ENCODE data around the gene EEPD1. TPM values are rescaled to one million over a fixed set of nuclear protein-coding genes. Genes with fewer than 3 reads are reported as not detected.

The EEPD1 gene
- total RNA-seq, 2 experiments from 2014 or later: 2.6 TPM

DNA sequence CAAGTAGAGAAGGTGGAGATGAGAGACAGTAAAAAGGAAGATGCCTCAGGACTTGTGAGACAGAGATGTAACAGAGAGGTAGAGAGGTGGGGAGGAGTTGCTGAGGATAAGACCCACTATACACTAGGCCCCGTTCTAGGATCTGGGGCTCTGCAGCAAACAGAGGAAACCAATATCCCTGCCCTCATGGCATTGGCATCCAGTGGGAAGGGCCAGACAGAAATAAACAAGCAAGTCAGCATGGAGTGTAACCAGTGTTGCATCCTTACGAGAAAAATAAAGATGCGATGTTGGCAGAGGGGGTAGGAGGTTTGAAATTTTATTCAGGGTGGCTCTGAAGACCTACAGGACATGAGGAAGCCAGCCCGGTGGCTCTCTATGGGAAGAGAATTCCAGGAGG, 22.0 kb upstream of the EEPD1 start:
- ChIA-PET POLR2A (no interaction called here), CTCF (no interaction called here)
- Mint-ChIP-seq H3K27ac (no peak overlapping the region), H3K9me3 (ENCODE audit: insufficient read depth) (no peaks in the 10 kb centered on the region), H3K27me3 (ENCODE audit: low read depth) (no peaks in the 10 kb centered on the region), H3K36me3 (ENCODE audit: low read depth) (no peaks in the 10 kb centered on the region), H3K4me1 (ENCODE audit: low read depth) (no peaks in the 10 kb centered on the region), H3K4me3 (no peak overlapping the region)
- DNase-seq: no peak
- ATAC-seq: no peak

DNA sequence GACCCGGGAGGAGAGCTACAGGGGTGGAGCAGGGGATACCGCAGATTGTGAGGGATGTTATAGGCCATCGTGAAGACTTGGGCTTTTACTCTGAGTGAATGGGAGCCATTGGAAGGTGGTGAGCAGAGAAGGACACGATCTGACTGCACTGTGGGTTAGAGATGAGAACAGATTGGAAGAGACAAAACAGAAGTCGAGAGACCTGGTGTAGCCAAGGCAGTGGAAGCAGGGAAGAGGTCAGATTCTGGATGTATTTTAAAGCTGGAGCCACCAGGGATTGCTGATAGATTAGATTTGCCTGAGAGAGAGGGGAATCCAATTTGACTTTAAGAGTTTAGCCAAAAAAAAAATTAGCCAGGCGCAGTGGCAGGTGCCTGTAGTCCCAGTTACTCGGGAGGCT, 21.6 kb upstream of the EEPD1 start:
- CTCF ChIA-PET: no interaction called here
- H3K4me1 Mint-ChIP-seq (ENCODE audit: low read depth): no peaks in the 10 kb centered on the region
- DNase-seq (no peak), ATAC-seq (no peak)
- POLR2A ChIA-PET: no interaction called here
- H3K4me3 Mint-ChIP-seq: no peak overlapping the region
- no peaks in the 10 kb centered on the region for H3K27me3 Mint-ChIP-seq (ENCODE audit: low read depth)
- H3K9me3 Mint-ChIP-seq (ENCODE audit: insufficient read depth): no peaks in the 10 kb centered on the region
- no peak overlapping the region for H3K27ac Mint-ChIP-seq
- no peaks in the 10 kb centered on the region for H3K36me3 Mint-ChIP-seq (ENCODE audit: low read depth)

GRCh38 chr7:36132012-36132411, 21.0 kb upstream of the EEPD1 start:
- Mint-ChIP-seq H3K36me3 (ENCODE audit: low read depth) (no peaks in the 10 kb centered on the region), H3K27ac (no peak overlapping the region), H3K27me3 (ENCODE audit: low read depth) (no peaks in the 10 kb centered on the region), H3K4me1 (ENCODE audit: low read depth) (no peaks in the 10 kb centered on the region), H3K9me3 (ENCODE audit: insufficient read depth) (no peaks in the 10 kb centered on the region), H3K4me3 (no peak overlapping the region)
- ChIA-PET CTCF (no interaction called here), POLR2A (no interaction called here)
- ATAC-seq: no peak
- no peak for DNase-seq

GRCh38 chr7:36135700-36136099, 17.4 kb upstream of the EEPD1 start:
- H3K9me3 Mint-ChIP-seq (ENCODE audit: insufficient read depth): no peaks in the 10 kb centered on the region
- H3K4me1 Mint-ChIP-seq (ENCODE audit: low read depth): no peaks in the 10 kb centered on the region
- ATAC-seq (no peak), DNase-seq (no peak)
- ChIA-PET CTCF (no interaction called here), POLR2A (no interaction called here)
- H3K27me3 Mint-ChIP-seq (ENCODE audit: low read depth): peaks cover 4% of the 10 kb centered on the region
- H3K36me3 Mint-ChIP-seq (ENCODE audit: low read depth): no peaks in the 10 kb centered on the region
- no peak overlapping the region for H3K27ac Mint-ChIP-seq
- no peak overlapping the region for H3K4me3 Mint-ChIP-seq

- DNase-seq (no peak), ATAC-seq (no peak)
- Mint-ChIP-seq H3K27ac (no peak overlapping the region), H3K36me3 (ENCODE audit: low read depth) (no peaks in the 10 kb centered on the region), H3K4me3 (no peak overlapping the region), H3K9me3 (ENCODE audit: insufficient read depth) (no peaks in the 10 kb centered on the region), H3K27me3 (ENCODE audit: low read depth) (peaks cover 4% of the 10 kb centered on the region), H3K4me1 (ENCODE audit: low read depth) (no peaks in the 10 kb centered on the region)
- ChIA-PET POLR2A (no interaction called here), CTCF (no interaction called here)
Observed at GRCh38 chr7:36137258-36137657, 15.8 kb upstream of the EEPD1 start.

GRCh38 chr7:36137754-36138153, 15.3 kb upstream of the EEPD1 start:
- Mint-ChIP-seq H3K4me1 (ENCODE audit: low read depth) (no peaks in the 10 kb centered on the region), H3K27me3 (ENCODE audit: low read depth) (peaks cover 4% of the 10 kb centered on the region), H3K36me3 (ENCODE audit: low read depth) (no peaks in the 10 kb centered on the region), H3K27ac (no peak overlapping the region), H3K4me3 (no peak overlapping the region), H3K9me3 (ENCODE audit: insufficient read depth) (no peaks in the 10 kb centered on the region)
- POLR2A ChIA-PET: no interaction called here
- DNase-seq (no peak), ATAC-seq (no peak)
- CTCF ChIA-PET: no interaction called here

DNA sequence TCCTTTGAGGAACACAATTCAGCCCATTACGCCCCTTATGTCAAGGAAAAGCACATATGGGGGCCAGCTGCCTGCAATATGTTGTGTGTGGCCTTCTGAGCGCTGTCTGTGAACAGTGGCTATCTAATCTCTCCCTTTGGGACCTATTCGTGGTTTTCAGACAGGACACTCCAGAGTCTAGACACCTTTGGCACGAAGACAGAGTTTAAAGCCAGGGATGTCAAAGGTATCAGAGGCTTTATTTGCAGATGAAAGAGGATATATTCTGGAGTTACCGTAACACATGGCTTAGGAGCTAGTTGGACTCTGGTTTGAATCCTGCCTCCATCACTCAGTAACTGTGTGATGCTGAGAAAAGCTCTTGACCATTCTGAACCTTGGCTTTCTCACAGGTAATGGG, 14.8 kb upstream of the EEPD1 start:
- ChIA-PET POLR2A (no interaction called here), CTCF (interaction anchor here (0.9 kb wide), 1 partner anchor 1131 kb away, joined by 3 read pairs; no protein-coding TSS in a partner anchor)
- H3K27me3 Mint-ChIP-seq (ENCODE audit: low read depth): peaks cover 6% of the 10 kb centered on the region
- H3K27ac Mint-ChIP-seq: no peak overlapping the region
- H3K9me3 Mint-ChIP-seq (ENCODE audit: insufficient read depth): no peaks in the 10 kb centered on the region
- no peaks in the 10 kb centered on the region for H3K4me1 Mint-ChIP-seq (ENCODE audit: low read depth)
- ATAC-seq (no peak), DNase-seq (no peak)
- H3K4me3 Mint-ChIP-seq: no peak overlapping the region
- H3K36me3 Mint-ChIP-seq (ENCODE audit: low read depth): no peaks in the 10 kb centered on the region

- Mint-ChIP-seq H3K4me1 (ENCODE audit: low read depth) (no peaks in the 10 kb centered on the region), H3K27ac (no peak overlapping the region), H3K4me3 (no peak overlapping the region), H3K36me3 (ENCODE audit: low read depth) (no peaks in the 10 kb centered on the region), H3K9me3 (ENCODE audit: insufficient read depth) (no peaks in the 10 kb centered on the region), H3K27me3 (ENCODE audit: low read depth) (peaks cover 16% of the 10 kb centered on the region)
- CTCF ChIA-PET: no interaction called here
- DNase-seq (no peak), ATAC-seq (no peak)
- POLR2A ChIA-PET: no interaction called here
Observed at GRCh38 chr7:36141351-36141750, 11.7 kb upstream of the EEPD1 start.

DNA sequence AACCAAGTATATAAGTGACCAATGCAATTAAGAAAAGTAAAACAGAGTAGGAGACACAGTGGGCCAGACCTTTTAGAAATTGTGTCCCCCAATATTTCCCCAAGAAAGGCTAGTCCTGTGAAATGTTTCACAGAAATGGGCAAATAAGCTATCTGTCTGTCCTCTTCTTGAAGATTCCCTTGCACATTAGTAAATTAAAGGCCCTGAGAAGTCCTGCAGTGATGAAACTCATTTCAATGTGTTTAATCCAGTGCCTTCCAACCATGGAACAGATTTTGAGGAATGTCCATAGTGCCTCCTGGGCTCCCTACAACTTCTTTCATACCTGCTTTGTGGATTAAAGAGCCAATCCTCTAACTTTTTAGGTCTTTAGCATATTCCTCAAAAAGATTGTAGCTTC, 11.2 kb upstream of the EEPD1 start:
- no peak for ATAC-seq

GRCh38 chr7:36144189-36144588, 8.9 kb upstream of the EEPD1 start:
- H3K4me1 Mint-ChIP-seq (ENCODE audit: low read depth): no peaks in the 10 kb centered on the region
- H3K27me3 Mint-ChIP-seq (ENCODE audit: low read depth): peaks cover 17% of the 10 kb centered on the region
- no peak for DNase-seq
- no peak overlapping the region for H3K27ac Mint-ChIP-seq
- ChIA-PET CTCF (interaction anchor here (1.0 to 1.1 kb wide), 2 partner anchors 20 to 175 kb away, joined by 3 read pairs; no protein-coding TSS in a partner anchor), POLR2A (no interaction called here)
- no peak overlapping the region for H3K4me3 Mint-ChIP-seq
- H3K9me3 Mint-ChIP-seq (ENCODE audit: insufficient read depth): peaks cover 5% of the 10 kb centered on the region
- no peaks in the 10 kb centered on the region for H3K36me3 Mint-ChIP-seq (ENCODE audit: low read depth)
- no peak for ATAC-seq

More for the DNA sequence above, 11.2 kb upstream of the EEPD1 start:
- Mint-ChIP-seq H3K36me3 (ENCODE audit: low read depth) (no peaks in the 10 kb centered on the region), H3K9me3 (ENCODE audit: insufficient read depth) (no peaks in the 10 kb centered on the region), H3K4me1 (ENCODE audit: low read depth) (no peaks in the 10 kb centered on the region), H3K4me3 (no peak overlapping the region), H3K27me3 (ENCODE audit: low read depth) (peaks cover 17% of the 10 kb centered on the region), H3K27ac (no peak overlapping the region)
- ChIA-PET CTCF (interaction anchor here (0.8 kb wide), 1 partner anchor 177 kb away, joined by 4 read pairs; no protein-coding TSS in a partner anchor), POLR2A (no interaction called here)
- DNase-seq: no peak

DNA sequence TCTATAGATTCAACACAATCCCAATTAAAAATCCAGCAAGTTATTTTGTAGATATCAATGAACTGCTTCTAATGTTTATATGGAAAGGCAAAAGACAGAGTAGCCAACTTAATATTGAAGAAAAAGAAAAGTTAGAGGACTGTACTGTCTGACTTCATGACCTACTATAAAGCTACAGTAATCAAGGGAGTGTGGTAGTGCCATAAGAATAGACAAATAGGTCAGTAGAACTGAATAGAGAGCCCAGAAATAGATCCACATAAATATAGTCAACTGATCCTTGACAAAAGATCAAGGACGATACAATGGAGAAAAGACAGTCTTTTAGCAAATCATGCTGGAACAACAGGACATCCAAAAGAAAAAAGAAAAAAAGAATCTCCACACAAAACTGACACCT, 7.4 kb upstream of the EEPD1 start:
- H3K4me3 Mint-ChIP-seq: no peak overlapping the region
- ChIA-PET CTCF (no interaction called here), POLR2A (no interaction called here)
- H3K36me3 Mint-ChIP-seq (ENCODE audit: low read depth): no peaks in the 10 kb centered on the region
- no peak overlapping the region for H3K27ac Mint-ChIP-seq
- peaks cover 16% of the 10 kb centered on the region for H3K27me3 Mint-ChIP-seq (ENCODE audit: low read depth)
- peaks cover 5% of the 10 kb centered on the region for H3K9me3 Mint-ChIP-seq (ENCODE audit: insufficient read depth)
- DNase-seq (no peak), ATAC-seq (no peak)
- H3K4me1 Mint-ChIP-seq (ENCODE audit: low read depth): no peaks in the 10 kb centered on the region

DNA sequence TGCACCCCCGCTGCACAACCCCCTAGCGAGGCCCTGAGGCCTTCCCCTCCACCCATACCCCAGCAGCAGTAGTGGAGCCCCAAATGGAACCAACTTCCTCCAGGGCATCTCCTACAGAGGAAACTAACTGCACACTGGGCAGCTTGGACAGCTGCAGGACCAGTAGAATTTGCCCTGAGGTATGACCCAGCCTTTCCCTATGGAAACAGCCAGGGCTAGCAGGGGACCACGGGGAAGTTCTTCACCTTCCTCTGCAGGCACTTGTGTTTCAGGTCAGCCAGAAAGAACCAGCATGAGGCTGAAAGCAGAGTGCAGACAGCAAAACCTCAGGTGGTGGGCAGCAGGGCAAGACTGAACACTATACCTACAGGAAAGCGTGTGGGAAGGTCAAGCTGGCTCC, 5.7 kb upstream of the EEPD1 start:
- POLR2A ChIA-PET: no interaction called here

DNA sequence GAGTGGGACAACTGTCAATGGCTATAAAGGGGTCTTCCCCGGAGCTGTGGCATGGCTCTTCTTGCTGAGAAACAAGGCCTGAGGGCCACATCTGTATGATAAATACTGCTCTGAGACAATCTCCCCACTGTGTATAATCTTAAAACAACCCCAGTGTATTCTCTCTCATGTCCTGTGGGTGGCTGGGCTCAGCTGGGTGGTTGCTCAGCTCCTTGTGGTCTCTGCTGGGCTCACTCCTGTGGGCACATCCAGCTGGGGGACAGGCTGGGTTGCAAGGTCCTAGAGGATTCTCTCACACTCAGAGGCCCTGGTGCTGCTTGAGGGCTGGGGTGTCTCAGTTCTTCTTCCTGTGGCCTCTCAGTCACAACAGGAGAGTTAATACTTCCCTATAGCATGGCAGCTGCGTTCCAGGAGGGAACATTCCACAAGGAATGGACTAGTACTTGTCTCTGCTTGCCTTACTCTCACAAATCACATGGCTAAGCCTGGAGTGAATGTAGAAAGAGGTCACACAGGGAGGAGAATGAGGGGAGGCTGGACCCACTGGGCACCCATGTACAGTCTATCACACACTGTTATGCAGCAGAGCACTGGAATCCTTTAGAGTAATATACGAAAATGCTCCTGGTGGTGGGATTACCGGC, 4.5 kb upstream of the EEPD1 start:
- H3K9me3 Mint-ChIP-seq (ENCODE audit: insufficient read depth): peaks cover 5% of the 10 kb centered on the region
- no peak overlapping the region for H3K4me3 Mint-ChIP-seq
- POLR2A ChIA-PET: no interaction called here
- peaks cover 6% of the 10 kb centered on the region for H3K4me1 Mint-ChIP-seq (ENCODE audit: low read depth)
- no peak overlapping the region for H3K27ac Mint-ChIP-seq
- H3K36me3 Mint-ChIP-seq (ENCODE audit: low read depth): no peaks in the 10 kb centered on the region
- DNase-seq (no peak), ATAC-seq (no peak)
- H3K27me3 Mint-ChIP-seq (ENCODE audit: low read depth): peaks cover 13% of the 10 kb centered on the region
- CTCF ChIA-PET: no interaction called here

More for the DNA sequence above, 5.7 kb upstream of the EEPD1 start:
- ATAC-seq: no peak
- CTCF ChIA-PET: no interaction called here
- Mint-ChIP-seq H3K27ac (no peak overlapping the region), H3K36me3 (ENCODE audit: low read depth) (no peaks in the 10 kb centered on the region), H3K27me3 (ENCODE audit: low read depth) (peaks cover 16% of the 10 kb centered on the region), H3K4me1 (ENCODE audit: low read depth) (peaks cover 1% of the 10 kb centered on the region), H3K9me3 (ENCODE audit: insufficient read depth) (peaks cover 5% of the 10 kb centered on the region), H3K4me3 (no peak overlapping the region)
- DNase-seq: no peak
